Prostate gland (tissue), 2 donors: ENCODE measurements around the gene P2RY1. TPM values are rescaled to one million over a fixed set of nuclear protein-coding genes. Genes with fewer than 3 reads are reported as not detected.

Source experiments
- DNase-seq: peaks from one replicate; pipeline ENCODE4 v3.0.0-alpha.2; 2019; ENCODE audit warnings: low spot score
- H3K27ac ChIP-seq, 2 donors: fragments of 200-600 bp; sonication (generic); 2 replicates each; pipeline ENCODE4 v1.5.1; 2017 to 2019
- H3K27me3 ChIP-seq: fragments of 200-600 bp; sonication (generic); replicated peaks from 2 replicates; pipeline ENCODE4 v1.5.1; 2019; ENCODE audit not compliant: insufficient read depth
- H3K36me3 ChIP-seq, 2 donors: fragments of 200-600 bp; sonication (generic); 1 replicate in 1 of 2; 2 replicates in 1 of 2; pipeline versions ENCODE4 v1.5.1 to v1.8.1; 2017 to 2019
- H3K4me1 ChIP-seq: fragments of 200-600 bp; sonication (generic); replicated peaks from 2 replicates; pipeline ENCODE4 v1.5.1; 2019
- H3K4me3 ChIP-seq, 2 donors: fragments of 200-600 bp; sonication (generic); 2 replicates each; pipeline ENCODE4 v1.5.1; 2017 to 2019
- H3K9me3 ChIP-seq: fragments of 200-600 bp; sonication (generic); 2 replicates; pipeline ENCODE4 v1.5.1; 2017
- POLR2A ChIP-seq: fragments of 450-650 bp; IDR thresholded peaks from one replicate; pipeline ENCODE4 v1.6.1; 2016; ENCODE audit warnings: antibody characterized with exemption, mild to moderate bottlenecking
- POLR2AphosphoS5 ChIP-seq: sonication (generic); formaldehyde crosslinking; IDR thresholded peaks from one replicate; pipeline ENCODE4 v1.6.1; 2017; ENCODE audit warnings: antibody characterized with exemption
- WGBS: methylation state at CpG from one replicate; pipeline ENCODE4 v1.1.5; 2018; 5-methylcytosine and 5-hydroxymethylcytosine counted together
- intact Hi-C: fragments of 100-400 bp; cut with DNase I; formaldehyde crosslinking; loops from one replicate; pipeline ENCODE4 v1.14.2; 2022
- small RNA-seq, 2 donors: library from RNA; depleted of rRNA; stranded (forward); fragments of <200 nt; gene quantifications; one replicate each; pipeline ENCODE3, GENCODE V24; 2016
- total RNA-seq, 2 donors: library from RNA; depleted of rRNA; stranded (reverse); fragments of >200 nt; gene quantifications; one replicate each; pipeline ENCODE4 v1.1.0, GENCODE V29; 2016
- TF ChIP-seq, protein P1 (sequence below), 4 experiments: fragments of 200-600 bp in 2 of 4; fragments of 450-650 bp in 2 of 4; sonication (generic) in 2 of 4; IDR thresholded peaks; 1 replicate in 3 of 4; 2 replicates in 1 of 4; pipeline ENCODE4 v1.5.1; 2016 to 2019; ENCODE audit warnings: antibody characterized with exemption in 4 of 4, mild to moderate bottlenecking in 2 of 4, moderate library complexity in 2 of 4

The P2RY1 gene
- total RNA-seq, 2 donors from 2014 or later: 14.3 to 33.5 TPM

DNA sequence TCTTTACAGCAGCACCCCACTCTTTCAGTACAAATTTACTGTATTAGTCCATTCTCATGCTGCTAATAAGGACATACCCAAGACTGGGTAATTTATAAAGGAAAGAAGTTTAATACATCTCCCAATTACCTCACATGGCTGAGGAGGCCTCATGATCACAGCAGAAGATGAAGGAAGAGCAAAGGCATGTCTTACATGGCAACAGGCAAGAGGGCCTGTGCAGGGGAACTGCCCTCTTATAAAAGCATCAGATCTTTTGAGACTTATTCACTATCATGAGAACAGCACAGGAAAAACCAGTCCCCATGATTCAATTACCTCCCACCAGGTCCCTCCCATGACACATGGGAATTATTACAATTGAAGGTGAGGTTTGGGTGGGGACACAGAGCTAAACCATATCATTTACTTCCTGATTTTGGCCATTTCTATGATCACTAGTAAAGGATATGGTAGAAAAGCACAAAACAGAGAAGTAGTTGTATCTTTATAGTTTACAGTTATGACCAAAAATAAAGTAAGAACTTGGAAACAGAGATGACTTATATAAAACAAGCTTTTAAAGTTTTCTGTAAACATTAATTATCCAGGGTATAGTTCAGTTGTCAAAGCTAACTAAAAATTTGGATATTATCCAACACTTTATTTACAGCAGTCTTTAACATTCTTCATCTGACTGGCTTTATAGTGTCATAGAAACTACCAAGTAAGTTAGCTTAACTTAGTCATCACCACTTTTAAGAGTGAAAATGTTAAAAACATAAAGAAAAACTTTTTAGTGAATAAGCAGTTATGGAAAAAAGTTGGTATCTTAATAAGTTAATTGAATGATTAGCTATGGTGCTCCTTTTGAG is 40.2 kb downstream of the P2RY1 start:
- Histone ChIP-seq H3K27me3 (no peaks in the 10 kb centered on the region), H3K4me3 (no peak overlapping the region), H3K27ac (no peak overlapping the region), H3K9me3 (no peaks in the 10 kb centered on the region), H3K36me3 (no peaks in the 10 kb centered on the region), H3K4me1 (no peaks in the 10 kb centered on the region)
- no peak for DNase-seq
- TF ChIP-seq POLR2A (no peak), POLR2AphosphoS5 (no peak)
- TF ChIP-seq, protein P1, sequence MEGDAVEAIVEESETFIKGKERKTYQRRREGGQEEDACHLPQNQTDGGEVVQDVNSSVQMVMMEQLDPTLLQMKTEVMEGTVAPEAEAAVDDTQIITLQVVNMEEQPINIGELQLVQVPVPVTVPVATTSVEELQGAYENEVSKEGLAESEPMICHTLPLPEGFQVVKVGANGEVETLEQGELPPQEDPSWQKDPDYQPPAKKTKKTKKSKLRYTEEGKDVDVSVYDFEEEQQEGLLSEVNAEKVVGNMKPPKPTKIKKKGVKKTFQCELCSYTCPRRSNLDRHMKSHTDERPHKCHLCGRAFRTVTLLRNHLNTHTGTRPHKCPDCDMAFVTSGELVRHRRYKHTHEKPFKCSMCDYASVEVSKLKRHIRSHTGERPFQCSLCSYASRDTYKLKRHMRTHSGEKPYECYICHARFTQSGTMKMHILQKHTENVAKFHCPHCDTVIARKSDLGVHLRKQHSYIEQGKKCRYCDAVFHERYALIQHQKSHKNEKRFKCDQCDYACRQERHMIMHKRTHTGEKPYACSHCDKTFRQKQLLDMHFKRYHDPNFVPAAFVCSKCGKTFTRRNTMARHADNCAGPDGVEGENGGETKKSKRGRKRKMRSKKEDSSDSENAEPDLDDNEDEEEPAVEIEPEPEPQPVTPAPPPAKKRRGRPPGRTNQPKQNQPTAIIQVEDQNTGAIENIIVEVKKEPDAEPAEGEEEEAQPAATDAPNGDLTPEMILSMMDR (IDR thresholded peaks at IDR 0.05): no peak
- intact Hi-C loops: no loop called here

DNA sequence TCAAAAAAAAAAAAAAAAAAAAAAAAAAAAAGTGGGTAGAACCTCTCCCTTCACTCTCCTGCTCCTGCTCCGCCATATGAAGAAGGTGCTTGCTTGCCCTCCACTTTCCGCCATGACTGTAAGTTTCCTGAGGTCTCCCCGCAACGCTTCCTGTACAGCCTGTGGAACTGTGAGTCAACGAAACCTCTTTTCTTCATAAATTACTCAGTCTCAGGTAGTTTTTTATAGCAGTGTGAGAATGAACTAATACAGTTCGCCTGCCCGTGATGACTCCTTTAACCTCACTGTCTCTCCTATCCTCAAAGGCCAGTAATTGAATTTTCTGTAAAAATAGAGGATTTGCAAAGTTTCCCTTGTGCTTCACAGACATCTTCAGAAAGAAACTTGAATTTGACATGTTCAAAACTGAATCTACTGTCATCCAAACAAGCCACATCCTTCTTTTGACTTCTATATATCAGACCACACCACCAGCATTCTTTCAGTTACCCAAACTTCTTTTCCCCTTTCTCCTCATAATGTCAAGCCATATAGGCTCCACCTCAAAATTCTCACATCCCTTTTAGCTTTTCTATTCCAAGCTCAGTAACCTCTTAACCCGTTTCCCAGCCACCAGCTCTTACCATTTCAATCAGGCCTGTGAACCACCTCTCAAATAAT is 44.3 kb downstream of the P2RY1 start:
- WGBS: 91% methylated on average over 8 of the region's 8 CpGs
- DNase-seq: no peak
- Histone ChIP-seq H3K36me3 (no peaks in the 10 kb centered on the region), H3K9me3 (no peaks in the 10 kb centered on the region), H3K27me3 (no peaks in the 10 kb centered on the region), H3K4me1 (no peaks in the 10 kb centered on the region), H3K27ac (no peak overlapping the region), H3K4me3 (no peak overlapping the region)
- intact Hi-C loops: no loop called here
- TF ChIP-seq POLR2AphosphoS5 (no peak), POLR2A (no peak)
- TF ChIP-seq, protein P1 (IDR thresholded peaks at IDR 0.05): no peak

DNA sequence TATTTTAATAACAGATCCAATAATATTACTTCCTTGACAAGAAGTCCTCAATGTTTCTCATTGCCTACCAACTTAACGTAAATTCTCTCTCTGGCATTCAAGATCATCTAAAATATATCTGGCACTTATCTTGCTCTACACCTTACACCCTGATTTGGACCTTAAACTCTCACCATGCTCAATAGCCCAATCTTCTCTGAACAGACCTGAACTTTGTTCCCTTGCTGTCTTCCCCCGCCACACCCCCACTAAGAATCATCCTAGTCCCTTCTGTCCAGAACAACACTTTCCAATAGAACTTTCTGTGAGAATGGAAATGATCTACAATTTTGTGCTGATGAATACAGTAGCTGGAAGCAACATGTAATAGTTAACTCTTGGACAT is 44.9 kb downstream of the P2RY1 start:
- Histone ChIP-seq H3K27me3 (no peaks in the 10 kb centered on the region), H3K27ac (no peak overlapping the region), H3K4me3 (no peak overlapping the region), H3K9me3 (no peaks in the 10 kb centered on the region), H3K36me3 (no peaks in the 10 kb centered on the region), H3K4me1 (no peaks in the 10 kb centered on the region)
- no peak for DNase-seq
- TF ChIP-seq POLR2A (no peak), POLR2AphosphoS5 (no peak)
- TF ChIP-seq, protein P1 (IDR thresholded peaks at IDR 0.05): no peak
- intact Hi-C loops: no loop called here
- 70% methylated on average over 2 of the region's 2 CpGs for WGBS

DNA sequence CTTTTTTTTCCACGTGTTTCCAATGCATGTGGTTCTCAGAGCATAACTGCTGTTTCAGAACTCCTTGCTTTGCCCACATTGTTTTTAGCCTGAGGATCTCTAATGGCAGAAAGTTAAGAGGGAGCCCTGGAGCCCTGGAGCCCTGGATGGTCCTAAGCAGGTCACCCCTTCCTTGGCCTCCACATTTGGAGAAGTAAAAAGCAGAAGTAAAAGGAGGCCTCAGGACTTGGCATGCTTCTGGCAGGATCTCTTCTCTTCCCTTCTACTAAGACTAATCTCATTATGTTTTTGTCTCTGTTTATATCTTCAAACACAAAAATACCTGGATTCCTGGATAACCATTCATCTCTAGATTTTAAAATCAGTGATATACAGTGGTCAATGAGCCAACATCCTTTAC is 50.1 kb downstream of the P2RY1 start:
- intact Hi-C loops: no loop called here
- H3K4me3 ChIP-seq: no peak overlapping the region
- H3K36me3 ChIP-seq: no peaks in the 10 kb centered on the region
- TF ChIP-seq POLR2A: no peak
- TF ChIP-seq POLR2AphosphoS5: no peak
- TF ChIP-seq, protein P1 (IDR thresholded peaks at IDR 0.05): no peak
- no peaks in the 10 kb centered on the region for H3K27me3 ChIP-seq
- WGBS: 38% methylated on average over 1 of the region's 1 CpG
- DNase-seq: no peak
- H3K27ac ChIP-seq: no peak overlapping the region
- no peaks in the 10 kb centered on the region for H3K4me1 ChIP-seq
- no peaks in the 10 kb centered on the region for H3K9me3 ChIP-seq

Small RNA genes lying within 50 kb of the gene (small RNA-seq; reads per million reads assigned to genes)
- gene ATP5MGP5: 0 reads per million in 2 donors
